Measurements from ENCODE around the gene SERGEF. TPM values are rescaled to one million over a fixed set of nuclear protein-coding genes. Genes with fewer than 3 reads are reported as not detected.
"Not testable (repeated sequence)": the region's sequence is repeated elsewhere in the genome, so short reads cannot be mapped to it uniquely, and the experiment has no call there.

SERGEF gene
- total RNA-seq, 1 experiment from 2014 or later, result 13.3 TPM

DNA sequence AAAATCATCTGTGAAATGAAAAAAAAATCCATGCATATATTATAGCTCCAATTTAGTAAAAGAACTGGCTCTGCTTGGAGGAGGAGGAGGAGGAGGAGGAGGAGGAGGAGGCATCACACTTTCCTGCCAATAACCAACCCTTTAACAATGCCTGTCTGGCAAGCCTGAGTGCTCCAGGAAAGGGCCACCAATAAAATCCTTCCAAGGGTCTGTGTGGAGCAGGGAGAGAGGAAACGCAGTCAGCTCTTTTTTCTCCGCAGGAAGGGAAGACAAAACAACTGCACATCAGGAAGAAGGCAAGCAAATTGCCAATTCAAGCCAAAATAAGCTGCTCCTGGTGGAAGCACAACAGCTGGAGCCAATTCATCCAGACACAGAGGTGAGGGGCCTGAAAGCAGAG is 139.3 kb downstream of the SERGEF start:
- Histone ChIP-seq H3K9me3 (replicated peaks) (no peaks in the 10 kb centered on the region), H3K27ac (no peak overlapping the region), H3K27me3 (replicated peaks) (no peaks in the 10 kb centered on the region), H3K36me3 (no peaks in the 10 kb centered on the region), H3K4me3 (no peak overlapping the region), H3K4me1 (replicated peaks) (no peaks in the 10 kb centered on the region)
- DNase-seq (ENCODE audit: low read depth in 1 of 2, low spot score in 2 of 2), result peak in 1 of 2 experiments; percentile 13

GRCh38 chr11:17868398-17868797 is 144.4 kb downstream of the SERGEF start:
- H3K36me3 ChIP-seq; H3K4me1 ChIP-seq (replicated peaks); H3K27me3 ChIP-seq (replicated peaks); DNase-seq (ENCODE audit: low read depth in 1 of 2, low spot score in 2 of 2); H3K9me3 ChIP-seq (replicated peaks); H3K4me3 ChIP-seq; H3K27ac ChIP-seq: not testable (repeated sequence)

DNA sequence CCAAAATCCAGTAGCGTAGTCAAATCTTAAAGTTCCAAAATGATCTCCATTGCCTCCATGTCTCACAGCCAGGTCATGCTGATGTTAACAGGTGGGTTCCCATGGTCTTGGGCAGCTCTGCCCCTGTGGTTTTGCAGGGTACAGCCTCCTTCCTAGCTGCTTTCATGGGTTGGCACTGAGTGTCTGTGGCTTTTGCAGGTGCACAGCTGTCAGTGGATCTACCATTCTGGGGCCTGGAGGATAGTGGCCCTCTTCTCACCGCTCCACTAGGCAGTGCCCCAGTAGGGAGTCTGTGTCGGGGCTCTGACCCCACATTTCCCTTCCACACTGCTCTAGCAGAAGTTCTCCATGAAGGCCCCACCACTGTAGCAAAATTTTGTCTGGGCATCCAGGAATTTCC is 145.5 kb downstream of the SERGEF start:
- no peak overlapping the region for H3K4me3 ChIP-seq
- no peaks in the 10 kb centered on the region for H3K4me1 ChIP-seq (replicated peaks)
- no peaks in the 10 kb centered on the region for H3K36me3 ChIP-seq

DNA sequence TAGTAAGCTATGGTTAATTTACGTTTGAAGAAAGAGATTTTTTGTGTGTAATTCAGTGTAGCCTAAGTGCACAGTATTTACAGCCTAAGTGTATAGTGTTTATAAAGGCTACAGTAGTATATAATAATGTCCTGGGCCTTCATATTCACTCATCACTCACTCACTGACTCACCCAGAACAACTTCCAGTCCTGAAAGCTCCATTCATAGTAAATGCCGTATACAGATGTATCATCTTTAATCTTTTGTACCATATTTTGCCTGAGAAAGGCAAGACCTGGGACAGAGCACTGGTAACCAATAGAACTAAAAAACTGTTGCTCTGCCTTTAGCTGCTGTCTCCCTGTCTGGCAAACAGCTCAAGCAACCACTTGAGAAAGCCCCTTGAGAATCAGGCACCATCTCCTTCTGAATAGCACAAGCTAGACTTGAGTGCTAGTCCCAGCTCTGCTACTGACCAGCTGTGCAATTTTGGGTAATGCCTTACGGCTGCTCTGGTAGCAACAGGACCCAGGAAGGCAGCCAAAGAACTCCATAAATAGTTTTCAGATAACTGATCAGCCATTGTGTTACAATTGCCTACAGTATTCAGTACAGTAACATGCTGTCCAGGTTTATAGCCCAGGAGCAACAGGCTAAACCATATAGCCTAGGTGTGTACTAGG is 146.9 kb downstream of the SERGEF start:
- H3K4me3 ChIP-seq, result no peak overlapping the region
- no peaks in the 10 kb centered on the region for H3K9me3 ChIP-seq (replicated peaks)
- no peak for DNase-seq (ENCODE audit: low read depth in 1 of 2, low spot score in 2 of 2)
- no peaks in the 10 kb centered on the region for H3K36me3 ChIP-seq
- no peak overlapping the region for H3K27ac ChIP-seq
- no peaks in the 10 kb centered on the region for H3K4me1 ChIP-seq (replicated peaks)
- H3K27me3 ChIP-seq (replicated peaks), result no peaks in the 10 kb centered on the region

More for the DNA sequence above, 145.5 kb downstream of the SERGEF start:
- no peaks in the 10 kb centered on the region for H3K27me3 ChIP-seq (replicated peaks)
- H3K27ac ChIP-seq, result no peak overlapping the region
- DNase-seq (ENCODE audit: low read depth in 1 of 2, low spot score in 2 of 2), result no peak
- no peaks in the 10 kb centered on the region for H3K9me3 ChIP-seq (replicated peaks)

- Histone ChIP-seq H3K9me3 (replicated peaks) (no peaks in the 10 kb centered on the region), H3K27me3 (replicated peaks) (no peaks in the 10 kb centered on the region), H3K27ac (no peak overlapping the region), H3K4me3 (no peak overlapping the region), H3K4me1 (replicated peaks) (no peaks in the 10 kb centered on the region), H3K36me3 (no peaks in the 10 kb centered on the region)
- no peak for DNase-seq (ENCODE audit: low read depth in 1 of 2, low spot score in 2 of 2)
Measured at GRCh38 chr11:17864478-17864941, 148.3 kb downstream of the SERGEF start.

- Histone ChIP-seq H3K9me3 (replicated peaks) (no peaks in the 10 kb centered on the region), H3K4me1 (replicated peaks) (no peaks in the 10 kb centered on the region)
- no peak for DNase-seq (ENCODE audit: low read depth in 1 of 2, low spot score in 2 of 2)
Measured at GRCh38 chr11:17861036-17861755, 151.7 kb downstream of the SERGEF start.

DNA sequence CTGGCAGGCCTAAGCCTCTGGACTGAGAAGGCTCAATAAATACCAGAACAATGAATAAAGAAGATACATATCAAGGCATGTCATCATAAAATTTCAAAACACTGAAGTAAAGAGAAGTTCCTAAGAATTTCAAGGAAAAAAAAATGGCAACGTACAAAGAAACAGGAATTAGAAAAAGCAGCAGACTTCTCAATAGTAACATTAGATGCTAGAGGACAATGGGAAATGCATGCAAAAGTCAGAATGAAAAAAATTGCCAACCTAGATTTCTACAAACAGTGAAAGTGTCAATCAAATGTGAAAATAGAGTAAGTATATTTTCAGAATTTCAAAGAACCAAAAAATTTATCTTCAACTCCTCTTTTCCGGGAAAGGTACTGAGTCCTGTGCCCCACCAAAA is 153.3 kb downstream of the SERGEF start:
- no peak for DNase-seq (ENCODE audit: low read depth in 1 of 2, low spot score in 2 of 2)

More at GRCh38 chr11:17861036-17861755, 151.7 kb downstream of the SERGEF start:
- no peaks in the 10 kb centered on the region for H3K27me3 ChIP-seq (replicated peaks)
- H3K4me3 ChIP-seq, result no peak overlapping the region
- no peaks in the 10 kb centered on the region for H3K36me3 ChIP-seq
- H3K27ac ChIP-seq, result no peak overlapping the region

GRCh38 chr11:17855531-17856290 is 157.1 kb downstream of the SERGEF start:
- Histone ChIP-seq H3K4me3 (no peak overlapping the region), H3K27me3 (replicated peaks) (no peaks in the 10 kb centered on the region), H3K9me3 (replicated peaks) (no peaks in the 10 kb centered on the region; the same call in 1 of the 2 replicates), H3K27ac (no peak overlapping the region), H3K4me1 (replicated peaks) (no peaks in the 10 kb centered on the region), H3K36me3 (no peaks in the 10 kb centered on the region)
- no peak for DNase-seq (ENCODE audit: low read depth in 1 of 2, low spot score in 2 of 2)

More for the DNA sequence above, 153.3 kb downstream of the SERGEF start:
- Histone ChIP-seq H3K27me3 (replicated peaks) (no peaks in the 10 kb centered on the region), H3K4me3 (no peak overlapping the region), H3K9me3 (replicated peaks) (no peaks in the 10 kb centered on the region), H3K4me1 (replicated peaks) (no peaks in the 10 kb centered on the region), H3K36me3 (no peaks in the 10 kb centered on the region), H3K27ac (no peak overlapping the region)

- Histone ChIP-seq H3K36me3 (no peaks in the 10 kb centered on the region), H3K27ac (no peak overlapping the region), H3K4me1 (replicated peaks) (no peaks in the 10 kb centered on the region), H3K27me3 (replicated peaks) (no peaks in the 10 kb centered on the region), H3K4me3 (no peak overlapping the region), H3K9me3 (replicated peaks) (no peaks in the 10 kb centered on the region; the same call in 1 of the 2 replicates)
- DNase-seq (ENCODE audit: low read depth in 1 of 2, low spot score in 2 of 2), result no peak
Measured at GRCh38 chr11:17853280-17853679, 159.6 kb downstream of the SERGEF start.

- no peaks in the 10 kb centered on the region for H3K36me3 ChIP-seq
- no peak for DNase-seq (ENCODE audit: low read depth in 1 of 2, low spot score in 2 of 2)
- H3K9me3 ChIP-seq (replicated peaks), result no peaks in the 10 kb centered on the region; the same call in 1 of the 2 replicates
- no peaks in the 10 kb centered on the region for H3K27me3 ChIP-seq (replicated peaks)
- H3K4me1 ChIP-seq (replicated peaks), result no peaks in the 10 kb centered on the region
- no peak overlapping the region for H3K27ac ChIP-seq
- H3K4me3 ChIP-seq, result no peak overlapping the region
Measured at GRCh38 chr11:17852246-17852645, 160.6 kb downstream of the SERGEF start.

DNA sequence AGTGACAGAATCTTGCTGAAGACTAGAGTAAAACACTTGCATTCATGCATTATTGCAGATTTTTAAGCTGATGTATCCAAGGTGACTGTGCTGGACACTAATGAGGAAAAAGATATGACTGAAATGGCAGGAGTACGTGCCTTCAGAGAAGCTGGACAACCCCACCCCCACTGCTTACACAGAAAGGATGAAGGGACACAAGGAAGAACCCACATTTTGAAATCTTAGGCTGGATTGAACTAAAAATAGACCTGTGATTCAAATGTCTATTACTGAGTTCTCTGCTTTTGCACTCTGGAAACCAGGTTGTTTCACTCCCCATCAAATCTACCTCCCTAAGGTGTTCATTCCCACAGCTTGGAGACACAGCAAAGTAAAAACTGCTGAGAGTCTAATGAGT is 161.2 kb downstream of the SERGEF start:
- no peak for DNase-seq (ENCODE audit: low read depth in 1 of 2, low spot score in 2 of 2)
- H3K27ac ChIP-seq, result no peak overlapping the region

GRCh38 chr11:17850336-17850735 is 162.5 kb downstream of the SERGEF start:
- H3K27me3 ChIP-seq (replicated peaks), result no peaks in the 10 kb centered on the region
- no peaks in the 10 kb centered on the region for H3K4me1 ChIP-seq (replicated peaks)
- DNase-seq (ENCODE audit: low read depth in 1 of 2, low spot score in 2 of 2), result no peak
- H3K9me3 ChIP-seq (replicated peaks), result no peaks in the 10 kb centered on the region; the same call in 1 of the 2 replicates
- H3K27ac ChIP-seq, result no peak overlapping the region
- no peaks in the 10 kb centered on the region for H3K36me3 ChIP-seq
- no peak overlapping the region for H3K4me3 ChIP-seq

More for the DNA sequence above, 161.2 kb downstream of the SERGEF start:
- Histone ChIP-seq H3K27me3 (replicated peaks) (no peaks in the 10 kb centered on the region), H3K4me3 (no peak overlapping the region), H3K36me3 (no peaks in the 10 kb centered on the region), H3K9me3 (replicated peaks) (no peaks in the 10 kb centered on the region; the same call in 1 of the 2 replicates), H3K4me1 (replicated peaks) (no peaks in the 10 kb centered on the region)

- Histone ChIP-seq H3K9me3 (replicated peaks) (no peaks in the 10 kb centered on the region; the same call in 1 of the 2 replicates), H3K4me1 (replicated peaks) (no peaks in the 10 kb centered on the region), H3K36me3 (no peaks in the 10 kb centered on the region), H3K27ac (no peak overlapping the region), H3K4me3 (no peak overlapping the region), H3K27me3 (replicated peaks) (no peaks in the 10 kb centered on the region)
- no peak for DNase-seq (ENCODE audit: low read depth in 1 of 2, low spot score in 2 of 2)
Measured at GRCh38 chr11:17848715-17849114, 164.1 kb downstream of the SERGEF start.
